H1 (cell line): ENCODE data around the gene DKK1. TPM values are rescaled to one million over a fixed set of nuclear protein-coding genes. Genes with fewer than 3 reads are reported as not detected.

Experiments used
- EGR1 ChIP-seq: IDR thresholded peaks from 2 replicates; pipeline ENCODE4 v1.6.1; 2011; ENCODE audit warnings: low read depth, low read length, borderline replicate concordance
- NANOG ChIP-seq: IDR thresholded peaks from 2 replicates; pipeline ENCODE4 v1.6.1; 2011; ENCODE audit warnings: low read length, low read depth, mild to moderate bottlenecking, inconsistent platforms; ENCODE audit not compliant: insufficient read depth, poor library complexity, severe bottlenecking
- POLR2AphosphoS5 ChIP-seq: IDR thresholded peaks from 2 replicates; pipeline ENCODE4 v1.6.1; 2011; ENCODE audit warnings: low read depth, low read length
- SIN3A ChIP-seq, 2 experiments: IDR thresholded peaks in 1 of 2; conservative IDR thresholded peaks in 1 of 2; 2 replicates each; pipeline ENCODE4 v1.6.1; 2011 to 2012; ENCODE audit warnings: low read length in 2 of 2, improper control_type of control experiment in 1 of 2, low read depth in 1 of 2, mild to moderate bottlenecking in 1 of 2
- SIX5 ChIP-seq: IDR thresholded peaks from 2 replicates; pipeline ENCODE4 v1.6.1; 2011; ENCODE audit warnings: mild to moderate bottlenecking, low read depth, low read length
- polyA plus RNA-seq, 7 experiments: library from polyadenylated mRNA; depleted of rRNA in 3 of 7; stranded (reverse) in 5 of 7; unstranded in 2 of 7; fragments of >200 nt in 5 of 7; fragments of 200-250 nt in 2 of 7; gene quantifications; 1 replicate in 5 of 7; 2 replicates in 1 of 7; 4 replicates in 1 of 7; pipeline versions ENCODE4 v1.2.1 to v1.2.3, GENCODE V29; 2011 to 2013; ENCODE audit warnings: missing spikeins in 2 of 7, mixed read lengths in 2 of 7
- total RNA-seq: library from RNA; stranded (reverse); fragmentation: NEBNext Ultra II Directional; extraction: Animal tissue kit (Norgen Biotek cat#: 25700); gene quantifications from 2 replicates; pipeline ENCODE4 v1.2.1, GENCODE V29; 2021
- TF ChIP-seq, protein P1 (sequence below): IDR thresholded peaks from 2 replicates; pipeline ENCODE4 v1.6.1; 2012; ENCODE audit warnings: inconsistent platforms

Gene DKK1
- total and polyA plus RNA-seq, 2 of the 8 experiments (the other 6 are each of a cell fraction or from before 2014, with no cell fraction given) = 0.36 to 0.61 TPM

- TF ChIP-seq NANOG (no peak), SIN3A (conservative IDR thresholded peaks at IDR 0.05 in 1 of 2, IDR thresholded peaks at IDR 0.05 in 1 of 2; ENCODE audit: low read depth in 1 of 2, low read length in 2 of 2) (no peak), EGR1 (no peak), POLR2AphosphoS5 (no peak), SIX5 (no peak)
- TF ChIP-seq, protein P1, sequence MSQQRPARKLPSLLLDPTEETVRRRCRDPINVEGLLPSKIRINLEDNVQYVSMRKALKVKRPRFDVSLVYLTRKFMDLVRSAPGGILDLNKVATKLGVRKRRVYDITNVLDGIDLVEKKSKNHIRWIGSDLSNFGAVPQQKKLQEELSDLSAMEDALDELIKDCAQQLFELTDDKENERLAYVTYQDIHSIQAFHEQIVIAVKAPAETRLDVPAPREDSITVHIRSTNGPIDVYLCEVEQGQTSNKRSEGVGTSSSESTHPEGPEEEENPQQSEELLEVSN = no peak
Measured at GRCh38 chr10:52351914-52352330, 37.8 kb downstream of the DKK1 start (continued).
